ENCODE data around the gene TMEM163. TPM values are rescaled to one million over a fixed set of nuclear protein-coding genes. Genes with fewer than 3 reads are reported as not detected.

Gene TMEM163
- total RNA-seq, 1 donor from 2014 or later = not detected

- DNase-seq (ENCODE audit: low read depth in 2 of 2) = no peak
Observed at GRCh38 chr2:134458950-134459349, 259.9 kb downstream of the TMEM163 start.

GRCh38 chr2:134458473-134458853, 260.3 kb downstream of the TMEM163 start:
- DNase-seq (ENCODE audit: low read depth in 2 of 2) = no peak

GRCh38 chr2:134457765-134458472, 260.9 kb downstream of the TMEM163 start:
- DNase-seq (ENCODE audit: low read depth in 2 of 2) = peak in 1 of 2 donors; percentile 48

- no peak for DNase-seq (ENCODE audit: low read depth in 2 of 2)
Observed at GRCh38 chr2:134457353-134457752, 261.4 kb downstream of the TMEM163 start.

- DNase-seq (ENCODE audit: low read depth in 2 of 2) = no peak
Observed at GRCh38 chr2:134455426-134455825, 263.4 kb downstream of the TMEM163 start.

- DNase-seq (ENCODE audit: low read depth in 2 of 2) = no peak
Observed at GRCh38 chr2:134454931-134455330, 263.9 kb downstream of the TMEM163 start.

GRCh38 chr2:134454426-134454825, 264.4 kb downstream of the TMEM163 start:
- DNase-seq (ENCODE audit: low read depth in 2 of 2) = no peak

GRCh38 chr2:134453973-134454372, 264.8 kb downstream of the TMEM163 start:
- no peak for DNase-seq (ENCODE audit: low read depth in 2 of 2)

- DNase-seq (ENCODE audit: low read depth in 2 of 2) = no peak
Observed at GRCh38 chr2:134453476-134453875, 265.3 kb downstream of the TMEM163 start.

GRCh38 chr2:134452042-134452733, 266.6 kb downstream of the TMEM163 start:
- DNase-seq (ENCODE audit: low read depth in 2 of 2) = no peak

- no peak for DNase-seq (ENCODE audit: low read depth in 2 of 2)
Observed at GRCh38 chr2:134451347-134451630, 267.5 kb downstream of the TMEM163 start.

GRCh38 chr2:134449751-134450513, 268.9 kb downstream of the TMEM163 start:
- no peak for DNase-seq (ENCODE audit: low read depth in 2 of 2)

- DNase-seq (ENCODE audit: low read depth in 2 of 2) = no peak
Observed at GRCh38 chr2:134449157-134449556, 269.6 kb downstream of the TMEM163 start.

GRCh38 chr2:134448650-134449049, 270.1 kb downstream of the TMEM163 start:
- no peak for DNase-seq (ENCODE audit: low read depth in 2 of 2)

- no peak for DNase-seq (ENCODE audit: low read depth in 2 of 2)
Observed at GRCh38 chr2:134447669-134448068, 271.1 kb downstream of the TMEM163 start.

- peak; percentile 23 to 85 for DNase-seq (ENCODE audit: low read depth in 2 of 2)
Observed at GRCh38 chr2:134446383-134447017, 272.3 kb downstream of the TMEM163 start.

GRCh38 chr2:134445985-134446382, 272.8 kb downstream of the TMEM163 start:
- DNase-seq (ENCODE audit: low read depth in 2 of 2) = no peak

- no peak for DNase-seq (ENCODE audit: low read depth in 2 of 2)
Observed at GRCh38 chr2:134445116-134445515, 273.7 kb downstream of the TMEM163 start.

- DNase-seq (ENCODE audit: low read depth in 2 of 2) = peak; percentile 47 to 49
Observed at GRCh38 chr2:134443814-134444480, 274.9 kb downstream of the TMEM163 start.

- no peak for DNase-seq (ENCODE audit: low read depth in 2 of 2)
Observed at GRCh38 chr2:134441153-134441863, 277.5 kb downstream of the TMEM163 start.

- DNase-seq (ENCODE audit: low read depth in 2 of 2) = no peak
Observed at GRCh38 chr2:134440336-134440909, 278.4 kb downstream of the TMEM163 start.
